Inflammatory macrophage treated with lipopolysaccharide for 4 hours (primary cell): ENCODE results near the gene CDHR2.
"Not testable (repeated sequence)": the region's sequence is repeated elsewhere in the genome, so short reads cannot be mapped to it uniquely, and the experiment has no call there.

Source experiments
- DNase-seq: peaks from one replicate; pipeline ENCODE4 v3.0.0-alpha.2; 2020

CDHR2 gene

GRCh38 chr5:176573564-176574296, 24.6 kb downstream of the CDHR2 start:
- DNase-seq: peak; percentile 43

DNA sequence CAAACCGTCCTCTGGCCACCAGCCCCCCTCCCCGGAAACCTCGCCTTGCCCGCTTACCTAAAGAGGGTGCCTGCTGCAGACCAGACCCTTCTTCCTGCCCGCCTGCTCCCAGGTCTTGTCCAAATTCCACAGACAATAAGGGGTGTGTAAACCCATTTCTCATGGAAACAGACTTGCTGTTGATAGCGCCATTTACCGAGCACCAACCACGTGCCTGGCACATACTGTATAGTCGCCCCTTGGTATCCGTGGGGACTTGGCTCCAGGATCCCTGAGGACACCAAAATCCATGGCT, 25.1 kb downstream of the CDHR2 start:
- no peak for DNase-seq

- no peak for DNase-seq
These were observed 25.9 kb downstream of the CDHR2 start for GRCh38 chr5:176575066-176575465.

GRCh38 chr5:176575488-176576422, 26.6 kb downstream of the CDHR2 start:
- DNase-seq: no peak

DNA sequence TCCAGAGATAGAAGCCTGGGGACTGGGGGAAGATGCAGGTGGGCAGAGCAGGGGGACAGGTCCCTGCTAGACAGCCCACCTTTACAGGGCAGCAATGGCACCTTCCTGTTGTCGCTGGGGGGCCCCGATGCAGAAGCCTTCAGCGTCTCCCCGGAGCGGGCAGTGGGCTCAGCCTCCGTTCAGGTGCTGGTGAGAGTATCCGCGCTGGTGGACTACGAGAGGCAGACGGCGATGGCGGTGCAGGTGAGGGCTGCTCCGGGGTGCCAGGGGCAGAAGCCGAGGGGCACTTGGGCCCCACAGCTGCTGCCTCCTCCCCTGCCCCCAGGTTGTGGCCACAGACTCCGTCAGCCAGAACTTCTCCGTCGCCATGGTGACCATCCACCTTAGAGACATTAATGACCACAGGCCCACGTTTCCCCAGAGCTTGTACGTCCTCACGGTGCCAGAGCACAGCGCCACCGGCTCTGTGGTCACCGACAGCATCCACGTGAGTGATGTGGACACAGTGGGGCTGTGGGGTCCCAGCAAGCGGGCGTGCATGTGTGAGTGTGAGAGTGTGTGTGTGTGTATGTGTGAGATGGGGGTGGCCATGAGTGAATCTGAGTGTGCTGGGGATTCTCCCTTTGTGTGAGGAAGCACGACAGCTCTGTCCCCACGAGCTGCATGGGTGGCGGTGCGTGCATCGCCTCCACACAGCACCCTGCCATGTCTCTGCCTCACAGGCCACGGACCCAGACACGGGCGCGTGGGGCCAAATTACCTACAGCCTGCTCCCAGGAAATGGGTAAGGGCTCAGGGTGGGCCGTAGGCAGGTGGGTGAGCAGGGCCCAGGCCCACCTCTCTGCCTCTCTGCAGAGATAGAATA, 28.4 kb downstream of the CDHR2 start:
- no peak for DNase-seq

- DNase-seq: no peak
These were observed 29.3 kb downstream of the CDHR2 start for GRCh38 chr5:176578391-176578808.

DNA sequence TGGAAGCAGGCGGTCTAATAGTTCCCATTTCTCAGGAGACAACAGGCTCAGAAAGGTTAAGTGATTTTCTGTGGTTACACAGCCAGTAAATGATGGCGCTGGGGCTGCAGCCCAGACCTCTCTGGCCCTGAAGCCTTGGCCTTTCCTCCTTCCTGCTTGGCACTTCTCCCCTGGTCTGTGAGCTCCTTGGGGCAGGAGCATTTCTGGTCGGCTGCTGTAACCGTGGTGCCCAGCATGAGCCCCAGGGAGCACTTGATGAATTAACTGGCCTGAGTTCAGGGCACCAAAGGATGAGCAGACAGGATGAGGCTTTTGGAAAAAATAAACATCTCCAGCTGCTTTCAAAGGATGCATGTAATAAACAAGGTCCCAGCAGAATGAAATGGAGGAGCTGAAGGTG, 30.2 kb downstream of the CDHR2 start:
- DNase-seq: no peak

DNA sequence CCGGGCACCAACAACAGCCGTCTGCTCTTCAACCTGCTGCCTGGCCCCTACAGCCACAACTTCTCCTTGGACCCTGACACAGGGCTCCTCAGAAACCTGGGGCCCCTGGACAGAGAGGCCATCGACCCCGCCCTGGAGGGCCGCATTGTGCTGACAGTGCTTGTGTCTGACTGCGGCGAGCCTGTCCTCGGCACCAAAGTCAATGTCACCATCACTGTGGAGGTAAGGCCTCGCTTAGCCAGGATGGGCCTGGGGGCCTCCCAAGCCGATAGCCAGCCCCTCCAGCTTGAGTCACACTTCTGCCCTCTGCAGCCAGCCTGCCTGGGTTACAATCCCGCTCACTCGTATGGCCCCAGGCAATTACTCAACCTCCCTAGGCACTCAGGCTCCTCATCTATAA, 32.2 kb downstream of the CDHR2 start:
- no peak for DNase-seq

DNA sequence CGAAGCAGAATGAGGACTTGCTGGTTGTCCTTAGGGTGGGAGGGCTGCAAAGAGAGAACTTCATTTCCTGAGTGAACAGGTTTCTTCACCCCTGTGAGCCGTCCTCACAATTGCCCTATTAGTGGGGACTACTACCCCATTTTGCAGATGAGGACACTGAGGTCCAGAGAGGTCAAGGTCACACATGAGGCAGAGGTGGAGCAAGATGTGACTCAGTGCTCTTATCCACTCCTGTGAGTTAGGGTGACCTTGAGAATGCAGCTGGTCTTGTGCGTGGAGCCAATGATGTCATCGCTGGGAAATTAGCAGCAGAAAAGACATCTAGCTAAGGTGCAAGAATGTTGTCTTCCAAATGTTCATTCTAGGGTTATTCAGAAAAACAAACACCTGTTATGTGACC, 33.9 kb downstream of the CDHR2 start:
- no peak for DNase-seq

- no peak for DNase-seq
These were observed 38.3 kb downstream of the CDHR2 start for GRCh38 chr5:176587398-176587797.

- no peak for DNase-seq
These were observed 39.2 kb downstream of the CDHR2 start for GRCh38 chr5:176588297-176588696.

GRCh38 chr5:176589039-176589769, 40.1 kb downstream of the CDHR2 start:
- no peak for DNase-seq

DNA sequence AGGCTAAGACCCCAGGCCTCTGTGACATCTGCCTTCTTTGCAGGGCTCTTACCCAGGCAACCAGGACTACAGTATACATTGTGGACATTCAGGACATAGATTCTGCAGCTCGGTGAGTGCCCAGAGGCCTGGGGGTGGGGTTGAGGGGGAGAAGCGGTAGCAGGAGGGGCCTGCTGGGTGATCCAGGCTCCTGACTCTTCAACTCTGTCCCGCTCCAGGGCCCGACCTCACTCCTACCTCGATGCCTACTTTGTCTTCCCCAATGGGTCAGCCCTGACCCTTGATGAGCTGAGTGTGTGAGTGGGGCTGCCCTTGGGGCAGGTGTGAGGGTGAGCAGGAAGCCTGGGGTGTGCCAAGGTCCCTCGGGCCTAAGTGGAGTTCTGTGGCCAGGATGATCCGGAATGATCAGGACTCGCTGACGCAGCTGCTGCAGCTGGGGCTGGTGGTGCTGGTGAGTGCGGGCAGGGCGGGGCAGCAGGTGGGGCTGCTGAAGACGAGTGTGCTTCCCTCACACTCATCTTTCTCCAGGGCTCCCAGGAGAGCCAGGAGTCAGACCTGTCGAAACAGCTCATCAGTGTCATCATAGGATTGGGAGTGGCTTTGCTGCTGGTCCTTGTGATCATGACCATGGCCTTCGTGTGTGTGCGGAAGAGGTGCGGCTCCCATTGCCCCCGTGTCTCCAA, 41.0 kb downstream of the CDHR2 start:
- no peak for DNase-seq

- not testable (repeated sequence) for DNase-seq
These were observed 42.5 kb downstream of the CDHR2 start for GRCh38 chr5:176591667-176592066.

GRCh38 chr5:176592573-176592972, 43.4 kb downstream of the CDHR2 start:
- no peak for DNase-seq

GRCh38 chr5:176593273-176593869, 44.2 kb downstream of the CDHR2 start:
- DNase-seq: no peak

DNA sequence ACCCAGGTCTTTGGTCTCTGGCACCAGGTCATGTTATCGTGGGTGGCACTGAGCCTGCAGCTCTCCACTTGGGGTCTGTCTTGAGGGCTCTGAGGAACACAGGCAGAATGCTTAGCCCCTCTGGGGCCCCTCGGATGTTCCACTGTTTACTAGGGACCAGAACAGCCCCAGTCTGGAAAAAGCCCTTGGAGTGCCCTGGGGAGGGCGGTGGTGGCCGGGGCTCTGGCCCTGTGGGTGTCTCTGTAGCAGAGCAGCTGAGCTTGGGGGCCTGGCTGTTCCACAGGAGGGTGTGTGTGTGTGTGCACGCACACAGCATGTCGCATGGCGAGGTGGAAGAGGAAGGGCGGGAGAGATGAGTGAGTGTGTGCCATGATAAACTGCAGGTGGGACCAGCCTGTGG, 45.4 kb downstream of the CDHR2 start:
- no peak for DNase-seq

DNA sequence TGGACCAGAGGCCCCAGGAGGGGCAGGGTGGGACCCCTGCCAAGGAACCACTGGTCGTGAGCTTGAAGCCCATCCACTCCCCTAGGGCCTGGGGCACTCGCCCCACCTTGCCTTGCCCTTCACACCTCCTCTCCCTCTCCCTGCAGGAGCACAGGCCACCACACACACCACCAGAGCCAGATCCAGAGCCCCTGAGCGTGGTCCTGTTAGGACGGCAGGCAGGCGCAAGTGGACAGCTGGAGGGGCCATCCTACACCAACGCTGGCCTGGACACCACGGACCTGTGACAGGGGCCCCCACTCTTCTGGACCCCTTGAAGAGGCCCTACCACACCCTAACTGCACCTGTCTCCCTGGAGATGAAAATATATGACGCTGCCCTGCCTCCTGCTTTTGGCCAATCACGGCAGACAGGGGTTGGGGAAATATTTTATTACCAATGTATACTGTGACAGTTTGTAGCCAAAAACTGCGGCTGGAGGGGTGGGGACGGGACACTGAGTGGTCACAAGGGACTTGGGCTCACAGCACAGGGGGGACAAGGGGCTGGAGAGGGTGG, 46.3 kb downstream of the CDHR2 start:
- no peak for DNase-seq

GRCh38 chr5:176596069-176596644, 47.0 kb downstream of the CDHR2 start:
- no peak for DNase-seq

DNA sequence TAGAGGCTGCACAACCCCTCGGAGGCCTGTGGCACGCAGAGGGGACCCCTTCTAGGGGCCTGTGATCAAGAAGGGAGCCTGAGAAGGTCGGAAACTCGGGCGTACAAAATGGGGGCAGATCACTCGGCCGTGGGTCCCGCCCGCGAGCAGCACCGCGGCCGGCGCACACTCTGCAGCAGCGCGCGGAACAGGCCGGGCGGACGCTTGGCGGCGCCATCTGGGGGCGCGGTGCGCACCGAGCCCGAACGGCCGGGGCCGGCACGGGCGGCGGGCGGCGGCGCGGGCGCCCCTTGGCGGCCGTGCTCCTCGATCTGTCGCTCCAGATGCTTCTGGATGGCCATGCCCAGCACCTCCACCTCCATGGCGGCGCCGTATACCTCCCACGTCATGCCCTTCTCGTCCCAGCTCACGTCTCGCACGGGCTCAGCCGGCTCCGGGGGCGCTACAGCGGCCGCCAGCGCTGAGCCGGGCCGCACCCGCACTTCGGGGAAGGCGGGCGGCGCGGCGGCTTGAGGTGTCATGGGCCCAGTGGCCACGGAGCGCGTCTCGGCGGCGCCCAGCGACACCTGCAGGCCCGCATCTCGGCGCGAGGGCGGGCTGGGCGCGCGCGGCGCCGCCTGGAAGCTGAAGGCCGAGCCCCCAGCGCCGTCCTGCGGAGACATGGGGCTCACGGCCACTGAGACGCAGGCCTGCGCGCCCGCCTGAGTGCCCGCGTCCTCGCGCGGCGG, 47.7 kb downstream of the CDHR2 start:
- peak; percentile 46 for DNase-seq
